Endometrium (tissue), 2 donors: ENCODE data around the gene CANT1.
"Not testable (repeated sequence)": the region's sequence is repeated elsewhere in the genome, so short reads cannot be mapped to it uniquely, and the experiment has no call there.

Experiments
- FAIRE-seq: peaks from 2 replicates; lab custom pipeline; 2012; peaks lifted over from hg19 to GRCh38; lab: Jason Lieb, UNC
- donor health status: control.
- donor health status: control.

CANT1 gene

DNA sequence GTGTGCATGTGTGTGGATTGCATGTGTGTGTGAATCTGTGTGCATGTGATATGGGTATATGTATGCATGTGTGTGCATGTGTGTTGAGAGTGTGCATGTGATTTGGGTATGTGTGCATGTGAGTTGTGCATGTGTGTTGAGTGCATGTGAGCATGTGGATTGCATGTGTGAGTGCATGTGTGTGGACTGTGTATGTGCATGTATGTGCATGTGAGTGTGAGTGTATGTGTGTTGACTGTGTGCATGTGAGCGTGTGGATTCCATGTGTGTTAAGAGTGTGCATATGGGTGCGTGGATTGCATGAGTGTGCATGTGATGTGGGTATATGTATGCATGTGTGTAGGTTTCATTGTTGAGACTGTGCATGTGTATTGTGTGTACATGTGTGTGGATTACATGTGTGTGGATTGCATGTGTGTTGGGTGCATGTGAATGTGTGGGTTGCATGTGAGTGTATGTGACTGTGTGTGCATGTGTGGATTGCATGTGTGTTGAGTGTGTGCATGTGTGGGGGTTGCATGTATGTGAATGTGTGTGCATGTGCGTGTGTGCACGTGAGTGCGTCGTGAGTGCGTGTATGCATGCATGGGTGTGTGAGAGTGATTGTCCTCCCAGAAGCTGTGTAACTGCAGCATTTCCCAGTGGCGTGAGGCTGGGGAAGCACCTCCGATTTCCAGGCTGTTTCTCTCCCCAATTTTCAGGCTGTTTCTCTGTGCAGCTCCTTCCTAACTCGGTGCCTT lies 33.8 kb upstream of the CANT1 start:
- FAIRE-seq = no peak

DNA sequence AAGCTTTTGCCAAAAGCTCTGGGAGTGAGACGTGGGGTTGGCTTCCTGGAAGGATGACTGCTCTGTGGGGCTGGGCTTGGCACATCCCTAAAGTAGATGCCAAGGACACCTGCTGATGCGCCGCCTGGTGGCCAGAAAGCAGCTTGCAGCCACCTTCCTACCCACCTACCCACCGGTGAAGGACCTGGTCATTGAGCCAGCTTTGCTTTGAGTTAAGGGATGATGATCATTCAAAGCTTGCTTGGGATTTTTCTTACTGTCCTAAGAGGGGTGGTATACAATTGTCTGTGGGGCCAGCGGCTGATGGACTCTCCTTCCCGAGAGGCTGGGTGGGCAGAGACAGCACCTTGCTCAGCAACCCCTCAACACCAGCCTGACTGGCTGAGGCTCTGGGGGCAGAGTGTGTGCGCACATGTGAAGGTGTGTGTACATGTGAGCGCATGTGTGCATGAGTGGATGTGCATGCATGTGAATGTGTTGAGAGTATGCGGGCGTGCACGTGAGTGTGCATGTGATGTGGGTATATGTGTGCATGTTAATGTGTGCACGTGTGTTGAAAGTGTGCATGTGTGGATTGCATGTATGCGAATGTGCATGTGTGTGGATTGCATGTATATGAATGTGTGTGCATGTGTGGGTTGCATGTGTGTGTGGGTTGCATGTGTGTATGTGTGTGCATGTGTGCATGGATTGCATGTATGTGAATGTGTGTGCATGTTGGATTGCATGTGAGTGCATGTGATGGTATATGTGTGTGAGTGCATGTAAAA lies 33.0 kb upstream of the CANT1 start:
- FAIRE-seq = no peak

DNA sequence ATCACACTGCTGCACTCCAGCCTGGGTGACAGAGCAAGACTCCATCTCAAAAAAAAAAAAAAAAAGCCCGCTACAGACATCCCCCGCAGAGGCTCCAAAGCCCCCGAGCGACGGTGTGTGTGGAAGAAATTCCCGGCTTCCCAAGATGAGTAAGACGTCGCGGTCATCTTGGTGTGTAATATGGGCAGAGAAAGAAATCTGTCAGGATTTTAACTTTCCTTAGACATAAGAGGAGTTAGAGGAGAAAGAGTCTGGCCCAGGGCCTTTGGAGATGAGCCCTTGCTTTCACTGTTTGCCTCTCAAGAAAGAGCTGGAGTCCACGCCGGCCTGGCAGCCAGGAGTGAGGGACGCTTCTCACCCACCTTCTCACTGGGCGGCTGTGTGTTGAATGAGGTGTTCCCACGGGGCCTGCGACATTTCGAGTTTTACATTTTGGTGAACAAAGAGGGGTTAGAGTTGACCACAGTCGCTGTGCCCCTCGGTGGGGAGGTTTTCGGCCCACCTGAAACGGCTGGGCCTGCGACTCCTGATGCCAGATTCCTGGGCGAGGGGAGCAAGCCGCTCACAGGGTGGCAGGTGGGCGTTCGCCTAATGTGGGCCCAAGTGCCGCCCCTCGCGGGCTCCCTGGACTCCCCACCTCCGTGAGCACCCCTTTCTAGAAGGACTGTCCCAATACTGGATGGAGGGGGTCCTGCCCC lies 32.3 kb upstream of the CANT1 start:
- FAIRE-seq = no peak

DNA sequence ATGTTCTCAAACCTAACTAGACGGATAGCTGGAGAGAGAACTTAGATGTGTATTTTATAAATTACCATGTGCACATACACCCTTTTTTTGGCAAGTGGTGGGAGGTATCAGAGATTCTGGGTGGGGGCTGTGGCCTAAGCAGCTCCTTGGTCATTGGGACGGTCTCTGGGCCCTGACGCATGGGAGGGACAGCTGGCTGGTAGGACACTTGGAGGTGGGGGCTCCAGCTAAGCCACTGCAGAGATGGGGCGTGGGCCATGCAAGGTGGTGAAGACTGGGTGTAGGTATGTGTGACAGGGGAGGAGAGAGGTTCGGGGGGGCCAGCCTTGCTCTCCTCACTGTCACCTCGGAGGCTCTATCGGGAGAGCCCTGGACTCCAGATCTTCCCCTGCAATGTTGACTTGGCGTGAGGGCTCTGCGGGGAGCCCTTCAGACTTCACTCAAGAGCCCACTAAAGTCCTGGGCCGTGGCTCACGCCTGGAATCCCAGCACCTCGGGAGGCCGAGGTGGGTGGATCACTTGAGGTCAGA lies 31.5 kb upstream of the CANT1 start:
- FAIRE-seq = no peak

DNA sequence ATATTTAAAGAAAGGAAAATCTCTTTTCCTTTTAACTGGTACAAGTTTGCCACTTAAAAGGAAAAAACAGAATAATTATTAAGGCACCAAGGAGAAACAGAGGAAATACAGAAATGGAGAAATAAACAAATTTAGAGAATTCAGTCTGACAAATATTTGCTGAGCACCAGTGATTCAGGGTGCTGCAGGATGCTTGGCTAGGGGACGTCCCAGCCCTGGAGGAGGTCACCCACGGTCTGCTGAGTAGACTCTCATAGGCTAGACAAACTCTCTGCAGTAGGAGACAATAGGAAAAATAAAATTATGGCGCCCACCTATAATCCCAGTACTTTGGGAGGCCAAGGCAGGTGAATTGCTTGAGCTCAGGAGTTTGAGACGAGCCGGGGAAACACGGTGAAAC lies 30.3 kb upstream of the CANT1 start:
- FAIRE-seq = no peak

DNA sequence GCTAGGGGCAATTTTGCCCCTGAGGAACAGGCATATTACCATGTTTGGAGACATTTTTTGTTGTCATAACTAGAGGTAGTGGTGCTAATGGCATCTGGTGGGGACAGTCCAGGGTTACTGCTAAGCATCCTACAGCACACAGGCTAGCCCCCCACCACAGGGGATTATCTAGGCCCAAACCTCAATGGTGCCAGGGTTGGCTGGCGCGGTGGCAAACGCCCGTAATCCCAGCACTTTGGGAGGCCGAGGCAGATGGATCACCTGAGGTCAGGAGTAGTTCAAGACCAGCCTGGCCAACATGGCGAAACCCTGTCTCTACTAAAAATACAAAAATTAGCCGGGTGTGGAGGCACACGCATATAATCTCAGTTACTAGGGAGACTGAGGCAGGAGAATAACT lies 29.6 kb upstream of the CANT1 start:
- FAIRE-seq = no peak

DNA sequence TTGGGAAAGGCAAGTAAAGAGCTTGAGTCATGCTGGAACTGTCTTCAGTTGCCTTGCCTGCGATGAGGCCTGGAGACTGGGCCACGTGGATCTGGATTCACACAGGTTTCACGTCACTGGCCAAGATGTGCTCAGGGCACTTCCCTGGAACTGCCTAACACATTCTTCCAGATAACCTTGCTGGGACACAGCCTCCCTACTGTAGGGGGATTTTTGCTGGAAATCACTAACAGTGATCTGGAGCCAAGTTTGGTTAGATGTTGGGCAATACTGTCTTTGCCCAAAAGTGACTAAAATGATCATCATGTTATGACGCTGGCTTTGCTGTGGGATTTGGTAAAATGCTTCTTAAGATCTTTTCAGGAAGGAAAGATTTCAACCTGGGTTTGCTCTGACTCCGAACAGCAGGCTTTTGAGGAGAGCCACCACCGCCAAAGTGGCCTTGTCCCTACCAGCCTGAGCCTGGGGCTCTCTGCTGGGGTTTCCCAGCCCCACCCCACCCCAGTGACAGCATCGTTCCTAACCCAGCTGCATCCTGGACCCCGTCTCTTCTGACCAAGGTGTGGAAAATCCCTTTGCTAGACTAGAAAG lies 29.1 kb upstream of the CANT1 start:
- no peak for FAIRE-seq

DNA sequence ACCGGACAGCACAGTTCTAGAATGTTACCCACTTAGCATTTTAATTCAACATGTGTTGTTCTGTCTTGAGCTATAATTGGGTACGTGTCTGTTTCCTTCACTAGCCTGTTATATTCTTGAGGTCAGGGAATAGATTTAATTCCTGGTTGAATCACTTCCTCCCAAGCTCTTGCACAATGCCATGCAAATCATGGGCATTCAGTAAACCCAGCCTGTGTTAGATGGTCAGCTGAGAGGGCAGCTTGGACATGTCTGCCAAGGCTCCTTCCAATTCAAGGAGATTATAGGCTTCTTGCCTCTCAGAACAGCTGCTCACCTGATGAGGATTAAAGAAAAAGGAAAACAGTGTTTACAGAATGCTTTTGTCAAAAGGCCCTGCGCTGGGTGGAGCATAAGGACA lies 27.0 kb upstream of the CANT1 start:
- no peak for FAIRE-seq

DNA sequence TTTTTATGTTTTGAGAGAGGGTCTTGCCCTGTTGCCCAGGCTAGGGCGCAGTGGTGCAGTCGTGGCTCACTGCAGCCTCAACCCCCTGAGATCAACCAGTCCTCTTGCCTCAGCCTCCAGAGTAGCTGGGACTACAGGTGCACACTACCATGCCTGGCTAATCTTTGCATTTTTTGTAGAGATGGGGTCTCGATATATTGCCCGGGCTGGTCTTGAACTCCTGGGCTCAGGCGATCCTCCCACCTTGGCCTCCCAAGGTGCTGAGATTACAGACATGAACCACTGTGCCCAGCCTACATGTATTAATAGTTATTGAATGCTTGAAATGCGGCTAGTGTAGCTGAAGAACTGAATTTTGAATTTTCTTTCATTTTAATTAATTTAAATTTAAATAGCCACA lies 26.6 kb upstream of the CANT1 start:
- FAIRE-seq = no peak

DNA sequence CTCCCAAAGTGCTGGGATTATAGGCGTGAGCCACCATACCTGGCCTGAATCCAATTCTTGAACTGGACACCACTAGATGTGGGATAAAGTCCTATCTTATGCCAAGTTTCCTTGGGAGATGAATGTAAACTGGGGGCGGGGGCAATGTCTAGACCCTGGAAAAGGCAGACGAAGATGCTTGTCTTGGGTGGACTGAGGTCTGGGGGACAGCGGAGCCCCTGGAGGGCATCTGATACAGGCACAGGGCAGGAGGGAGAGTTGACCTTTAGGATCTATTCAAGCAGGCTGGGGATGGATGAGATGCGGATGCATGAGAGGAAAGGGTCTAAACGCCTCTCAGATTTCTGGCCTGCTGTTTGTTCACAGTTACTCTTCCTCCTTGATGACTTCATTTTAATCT lies 26.1 kb upstream of the CANT1 start:
- no peak for FAIRE-seq

DNA sequence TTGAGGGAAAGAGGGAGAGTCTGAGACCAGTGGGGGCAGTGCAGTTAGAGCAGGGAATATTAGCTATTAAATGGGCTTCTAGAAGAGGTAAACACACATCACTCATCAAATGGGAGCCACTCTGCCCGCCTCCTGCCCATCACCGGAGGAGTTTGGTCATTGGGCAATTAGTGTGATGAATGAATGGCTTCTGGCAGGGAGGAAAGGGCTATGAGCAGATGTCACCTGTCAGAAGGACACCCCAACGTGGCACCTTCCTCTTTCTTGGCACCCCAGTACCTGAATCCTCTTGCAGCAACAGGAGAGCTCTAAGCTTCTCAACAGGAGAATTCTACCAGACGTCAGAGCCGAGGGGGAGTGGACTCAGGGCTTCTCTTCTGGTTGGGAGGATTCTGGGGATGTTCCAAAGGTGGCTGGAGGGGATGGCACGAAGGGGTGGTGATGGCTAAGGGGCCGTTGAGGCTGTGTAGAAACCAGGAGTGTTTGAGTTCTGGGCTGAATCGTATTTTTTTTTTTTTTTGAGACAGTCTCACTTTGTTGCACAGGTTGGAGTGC lies 25.4 kb upstream of the CANT1 start:
- FAIRE-seq = no peak

DNA sequence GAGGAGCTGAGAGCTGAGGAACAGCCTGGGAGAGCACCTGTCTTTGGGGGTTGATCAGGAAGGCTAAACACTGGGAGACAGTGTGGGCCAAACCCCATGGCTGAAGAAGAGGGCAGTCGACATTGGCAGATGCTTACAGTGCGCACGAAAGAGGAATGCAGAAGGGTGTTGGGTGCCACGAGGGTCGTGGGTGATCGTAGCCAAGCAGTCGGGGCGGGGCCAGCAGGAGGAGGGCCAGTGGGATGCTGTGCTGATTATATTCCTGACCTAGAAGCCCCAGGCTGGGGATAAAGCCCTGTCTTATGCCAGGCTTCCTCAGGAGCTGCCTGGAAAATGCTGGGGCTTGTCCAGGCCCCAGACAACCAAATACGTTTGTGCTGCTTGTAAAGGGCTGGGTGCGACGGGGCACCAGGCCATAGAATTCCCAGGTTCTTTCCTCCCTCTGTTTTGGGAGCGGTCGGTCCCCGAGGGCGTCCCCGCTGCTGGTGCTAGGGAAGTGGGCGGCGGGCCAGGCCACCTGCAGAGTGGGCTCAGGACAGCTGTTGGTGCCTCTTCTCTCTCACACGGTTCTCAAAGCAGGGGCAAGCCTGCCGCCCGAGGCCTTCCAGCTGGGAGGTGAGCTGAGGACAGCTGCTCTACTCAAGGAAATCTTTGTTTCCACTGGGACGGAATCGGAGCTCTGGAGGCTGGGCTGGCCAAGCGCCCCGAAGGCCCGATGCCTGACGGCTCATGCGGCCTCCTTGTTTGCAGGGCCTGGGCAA lies 24.4 kb upstream of the CANT1 start:
- no peak for FAIRE-seq

DNA sequence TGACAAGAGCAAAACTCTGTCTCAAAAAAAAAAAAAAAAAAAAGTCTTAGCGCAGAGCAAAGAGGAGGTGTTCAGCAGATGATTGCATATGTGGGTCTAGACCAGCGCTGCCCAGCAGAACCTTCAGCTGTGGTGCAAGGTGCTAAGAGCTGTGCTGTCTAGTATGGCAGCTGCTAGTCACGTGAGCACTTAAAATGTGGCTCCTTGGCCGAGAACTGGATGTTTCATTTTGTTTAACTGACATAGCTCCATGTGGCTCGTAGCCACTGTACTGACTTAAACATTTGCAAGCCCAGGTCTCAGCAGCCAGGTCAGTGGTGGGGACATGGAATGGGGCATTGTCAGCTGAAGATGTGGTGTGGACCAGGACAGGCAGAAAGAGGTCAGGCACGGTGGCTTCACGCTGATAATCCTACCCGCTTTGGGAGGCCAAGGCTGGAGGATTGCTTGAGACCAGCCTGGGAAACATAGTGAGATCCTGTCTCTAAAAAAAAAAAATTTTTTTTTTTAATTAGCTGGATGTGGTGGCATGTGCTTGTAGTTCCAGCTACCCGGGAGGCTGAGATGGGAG lies 23.6 kb upstream of the CANT1 start:
- no peak for FAIRE-seq

DNA sequence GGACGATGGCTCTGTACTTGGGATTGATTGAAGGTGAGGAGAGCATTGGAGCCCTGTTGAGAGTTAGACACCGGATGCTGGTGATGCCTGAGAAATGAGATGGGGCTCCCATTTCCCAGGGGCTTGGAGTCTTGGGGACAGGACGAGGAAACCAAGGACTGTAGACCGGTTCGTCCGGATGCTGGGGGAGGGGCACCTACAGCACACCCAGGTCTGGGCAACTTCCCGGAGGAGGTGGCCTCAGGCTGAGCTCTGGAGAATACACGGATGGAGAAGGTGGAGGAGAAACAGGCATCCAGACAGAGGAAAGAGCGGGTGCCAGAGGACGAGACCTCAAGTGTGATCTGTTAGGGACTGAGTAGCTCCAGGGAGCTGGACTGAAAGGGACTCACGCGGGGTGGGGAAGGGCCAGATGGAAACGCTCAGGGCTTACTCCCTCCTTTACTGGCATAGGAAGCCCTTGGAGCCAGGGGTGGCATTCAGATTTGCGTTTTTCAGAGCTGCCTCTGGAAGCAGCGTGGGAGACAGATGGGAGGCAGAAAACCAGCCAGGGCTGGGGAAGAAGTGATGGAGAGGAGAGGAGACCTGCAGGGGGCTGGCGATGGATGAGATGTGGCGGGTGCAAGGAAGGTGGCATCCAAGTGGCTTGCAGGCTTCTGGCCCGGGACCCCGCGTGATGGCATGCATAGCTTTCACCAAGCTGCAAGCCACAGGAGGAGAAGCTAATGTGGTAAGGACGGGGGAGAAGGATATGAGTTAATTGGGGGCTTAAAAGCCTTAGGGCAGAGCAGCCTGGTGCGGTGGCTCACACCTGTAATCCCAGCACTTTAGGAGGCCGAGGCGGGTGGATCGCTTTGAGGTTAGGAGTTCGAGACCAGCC lies 22.7 kb upstream of the CANT1 start:
- FAIRE-seq = no peak

DNA sequence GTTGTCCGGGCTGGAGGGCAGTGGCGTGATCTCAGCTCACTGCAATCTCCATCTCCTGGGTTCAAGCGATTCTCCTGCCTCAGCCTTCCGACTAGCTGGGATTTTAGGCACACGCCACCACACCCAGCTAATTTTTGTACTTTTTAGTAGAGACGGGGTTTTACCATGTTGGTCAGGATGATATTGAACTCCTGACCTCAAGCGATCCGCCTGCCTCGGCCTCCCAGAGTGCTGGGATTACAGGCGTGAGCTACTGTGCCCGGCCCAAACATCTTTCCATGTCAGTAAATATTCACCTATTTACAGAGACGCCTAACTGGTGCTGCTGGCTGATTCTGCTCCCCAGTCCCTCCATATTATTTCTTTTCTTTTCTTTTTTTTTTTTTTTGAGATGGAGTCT lies 21.1 kb upstream of the CANT1 start:
- FAIRE-seq = not testable (repeated sequence)

DNA sequence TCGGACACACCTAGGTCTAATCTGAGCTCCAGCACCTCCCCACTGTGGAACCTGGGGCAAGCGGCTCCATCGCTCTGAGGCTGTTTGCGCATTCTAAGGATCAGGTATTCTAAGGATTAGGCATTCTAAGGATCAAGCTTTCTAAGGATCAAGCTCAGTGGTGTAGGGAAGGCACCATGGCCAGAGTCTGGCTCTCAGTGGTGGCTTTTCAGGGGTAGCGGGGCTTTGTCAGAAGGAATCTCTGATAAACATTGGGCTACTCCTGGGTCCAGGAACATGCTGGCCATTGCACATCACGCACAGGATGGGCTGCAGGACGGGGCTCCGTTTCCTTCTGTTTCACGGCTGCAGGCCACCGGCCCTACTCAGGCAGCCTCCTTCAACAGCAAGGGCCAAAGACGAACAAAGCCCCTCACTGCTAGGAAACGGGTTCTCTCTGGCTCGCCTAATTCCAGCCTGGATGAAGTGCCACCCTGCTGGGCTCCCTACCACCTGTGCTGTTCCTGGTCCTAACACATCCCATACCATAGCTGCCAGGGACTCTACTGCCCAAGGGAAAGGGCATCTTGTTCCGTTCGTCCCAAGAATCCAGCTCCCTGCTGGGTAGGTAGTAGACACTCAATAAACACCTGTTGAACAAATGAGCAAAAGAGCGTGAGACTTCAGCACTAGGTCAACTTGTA lies 19.9 kb upstream of the CANT1 start:
- FAIRE-seq = no peak

DNA sequence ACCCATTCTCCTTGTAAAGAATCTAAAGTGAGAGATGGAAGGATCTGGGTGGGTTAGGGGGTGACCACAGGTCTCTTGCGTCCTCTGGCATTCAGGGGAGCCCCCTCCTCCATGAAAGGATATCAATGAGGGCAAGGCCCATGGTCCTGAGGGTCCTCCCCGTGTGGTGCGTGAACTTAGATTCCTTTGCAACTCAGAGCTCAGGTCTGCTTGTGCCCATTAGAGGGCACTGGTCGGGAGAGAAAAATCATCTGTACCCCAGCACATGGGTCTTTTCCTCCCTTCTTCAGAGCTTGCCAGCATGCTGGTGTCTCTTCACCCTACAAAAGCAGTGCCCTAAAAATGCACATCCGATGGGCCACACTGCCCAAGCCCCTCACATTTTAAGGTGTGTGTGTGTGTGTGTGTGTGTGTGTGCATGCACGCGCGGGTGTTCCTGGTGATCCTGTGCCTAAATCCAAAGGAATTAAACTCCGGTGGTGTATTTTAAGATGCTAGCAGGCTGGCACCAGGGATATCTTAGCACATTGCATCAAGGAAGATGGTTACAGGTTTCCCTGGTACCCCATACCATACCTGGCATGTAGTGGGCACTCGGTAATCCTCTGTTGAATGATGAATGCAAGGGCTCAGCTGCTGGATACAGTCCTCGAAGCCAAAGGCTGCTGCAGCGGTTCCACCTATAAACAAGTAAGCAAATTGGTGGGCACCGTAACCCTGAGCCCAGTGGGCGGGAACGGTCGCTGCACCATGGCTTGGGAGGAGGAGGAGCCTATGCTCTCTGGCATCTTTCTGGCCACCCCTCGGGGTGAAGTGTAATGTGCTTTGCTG lies 19.1 kb upstream of the CANT1 start:
- no peak for FAIRE-seq

DNA sequence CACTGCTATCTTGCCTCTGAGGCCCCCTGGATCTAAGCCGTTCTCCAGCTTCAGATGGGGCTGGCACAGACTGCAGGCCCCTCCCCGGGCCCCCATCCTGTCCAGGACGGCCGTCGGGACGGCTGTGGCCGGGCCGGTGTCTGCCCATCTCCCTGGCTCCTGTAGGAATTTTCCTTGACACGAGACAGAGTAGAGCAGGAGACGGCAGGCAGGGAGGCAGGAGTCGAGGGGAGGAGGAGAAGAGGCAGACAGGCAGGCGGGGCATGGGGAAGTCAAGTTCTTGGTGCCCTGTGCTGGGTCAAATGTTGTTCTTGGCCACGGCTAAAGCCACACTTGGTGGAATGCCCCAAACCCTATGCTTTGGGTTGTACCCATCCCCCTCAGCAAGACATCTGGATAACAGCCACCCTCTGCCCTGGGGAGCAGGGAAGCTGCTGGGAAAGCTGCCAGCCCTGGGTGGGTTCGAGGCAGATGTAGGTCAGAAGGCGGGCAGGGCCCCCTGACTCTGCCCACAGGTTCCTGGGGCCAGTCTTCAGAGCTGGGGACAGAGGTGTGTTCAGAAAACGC lies 18.4 kb upstream of the CANT1 start:
- no peak for FAIRE-seq
